HG02981 (cell line): ENCODE data around the gene ACTN3.
"Not testable (repeated sequence)": the region's sequence is repeated elsewhere in the genome, so short reads cannot be mapped to it uniquely, and the experiment has no call there.

Experiments
- ATAC-seq: cut with Tn5 transposase; IDR thresholded peaks from one replicate; pipeline ENCODE4 v1.9.1; 2021; ENCODE audit warnings: mild to moderate bottlenecking, moderate library complexity; ENCODE audit not compliant: unreplicated experiment

ACTN3 gene

GRCh38 chr11:66543263-66544107 lies 3.2 kb upstream of the ACTN3 start:
- ATAC-seq: no peak

DNA sequence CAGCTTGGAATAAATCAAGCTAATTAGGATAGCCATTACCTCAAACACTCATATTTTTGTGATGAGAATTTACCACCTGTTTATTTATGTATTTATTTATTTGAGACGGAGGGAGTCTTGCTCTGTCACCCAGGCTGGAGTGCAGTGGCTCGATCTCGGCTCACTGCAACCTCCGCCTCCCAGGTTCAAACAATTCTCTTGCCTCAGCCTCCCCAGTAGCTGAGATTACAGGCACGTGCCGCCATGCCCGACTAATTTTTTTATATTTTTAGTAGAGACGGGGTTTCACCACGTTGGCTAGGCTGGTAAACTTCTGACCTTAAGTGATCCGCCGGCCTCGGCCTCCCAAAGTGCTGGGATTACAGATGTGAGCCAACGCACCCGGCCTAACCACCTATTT lies 1.8 kb upstream of the ACTN3 start:
- ATAC-seq: not testable (repeated sequence)

DNA sequence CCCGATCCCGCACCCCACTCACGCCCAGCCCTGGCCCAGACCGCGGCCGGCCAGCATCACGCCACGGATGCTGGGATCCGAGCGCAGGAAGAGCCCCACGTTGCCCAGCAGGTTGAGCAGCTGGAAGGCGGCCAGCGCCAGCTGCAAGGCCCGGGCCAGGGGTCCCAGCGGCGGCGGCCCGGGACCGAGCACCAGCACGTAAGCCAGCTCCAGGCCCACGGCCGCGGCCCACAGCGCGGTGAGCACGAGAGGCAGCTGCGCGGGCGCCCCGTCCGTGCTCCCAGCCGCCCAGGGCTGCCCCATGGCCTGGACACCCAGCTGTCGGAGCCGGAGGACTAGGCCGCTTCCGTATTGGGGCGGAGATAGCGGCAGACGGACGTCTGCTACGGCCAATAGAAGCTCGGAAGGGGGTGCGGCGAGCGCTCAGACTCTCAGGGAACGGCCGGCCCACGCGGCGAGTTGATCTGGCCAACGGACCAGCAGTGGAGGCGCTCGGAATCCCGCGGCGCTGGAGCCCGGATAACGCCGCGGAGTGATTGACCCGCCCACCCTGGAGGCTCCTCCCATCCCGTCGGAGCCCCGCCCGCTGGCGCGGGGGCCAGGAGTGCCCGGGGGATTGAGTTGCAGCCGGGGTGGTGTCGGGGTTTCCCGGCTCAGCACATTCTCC lies 869 bp upstream of the ACTN3 start, which contains the start of gene ZDHHC24:
Gene ZDHHC24, minus strand, starts transcription at position 348 of the 667 bp plus-strand sequence. Its CDS starts 45 bp downstream, at position 303.
- ATAC-seq: peak; percentile 78

DNA sequence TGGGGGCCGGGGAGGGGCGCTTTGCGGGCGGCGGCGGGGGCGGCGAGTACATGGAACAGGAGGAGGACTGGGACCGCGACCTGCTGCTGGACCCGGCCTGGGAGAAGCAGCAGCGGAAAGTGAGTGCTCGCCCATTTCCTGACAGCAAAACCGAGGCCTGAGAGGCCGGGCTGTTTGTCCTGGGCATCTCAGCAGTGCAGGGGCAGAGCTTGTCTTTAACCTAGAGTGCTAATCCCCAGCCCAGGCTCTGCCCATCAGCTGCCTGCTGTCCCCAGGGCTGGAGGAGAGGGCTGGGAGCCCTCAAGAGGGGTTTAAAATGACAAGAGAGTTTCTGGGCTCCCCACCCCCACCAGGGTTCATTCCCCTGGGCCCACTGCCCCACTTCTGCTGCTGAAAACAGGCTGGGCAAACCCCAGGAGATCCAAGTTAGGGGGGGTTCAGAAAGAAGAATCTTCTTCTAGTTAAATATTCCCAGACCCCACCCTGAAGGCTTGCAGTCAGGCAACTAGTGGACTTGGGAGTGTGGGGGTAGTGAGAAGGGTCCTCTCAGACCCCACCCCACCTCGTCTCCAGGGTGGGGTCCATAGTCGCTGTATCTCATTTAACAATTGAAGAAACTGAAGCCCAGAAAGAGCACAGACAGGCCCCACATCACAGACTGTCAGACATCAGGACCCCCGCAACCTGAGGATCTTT lies 411 bp downstream of the ACTN3 start:
- no peak for ATAC-seq

- no peak for ATAC-seq
Measured at GRCh38 chr11:66547662-66548009, 933 bp downstream of the ACTN3 start.

DNA sequence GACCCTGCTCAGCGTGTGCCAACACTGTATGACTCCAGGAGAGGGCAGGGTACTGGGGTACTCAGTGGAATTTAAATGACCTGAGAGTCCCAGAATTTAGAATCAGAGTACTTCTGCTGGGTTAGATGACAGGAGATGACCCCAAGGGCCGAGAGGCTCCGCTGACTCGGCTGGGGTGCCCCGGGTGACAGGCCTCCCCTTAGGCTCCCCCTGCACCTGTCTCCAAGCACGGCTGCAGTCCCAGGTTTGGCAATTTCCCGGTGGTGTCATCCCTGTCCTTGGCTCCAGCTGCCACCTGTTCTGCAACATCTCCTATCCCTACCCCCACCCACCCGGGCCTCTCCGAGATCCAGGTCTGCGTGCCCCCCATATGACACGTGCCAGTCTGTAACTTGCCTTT lies 1.3 kb downstream of the ACTN3 start:
- no peak for ATAC-seq

GRCh38 chr11:66548774-66549630 lies 2.3 kb downstream of the ACTN3 start:
- ATAC-seq: no peak

DNA sequence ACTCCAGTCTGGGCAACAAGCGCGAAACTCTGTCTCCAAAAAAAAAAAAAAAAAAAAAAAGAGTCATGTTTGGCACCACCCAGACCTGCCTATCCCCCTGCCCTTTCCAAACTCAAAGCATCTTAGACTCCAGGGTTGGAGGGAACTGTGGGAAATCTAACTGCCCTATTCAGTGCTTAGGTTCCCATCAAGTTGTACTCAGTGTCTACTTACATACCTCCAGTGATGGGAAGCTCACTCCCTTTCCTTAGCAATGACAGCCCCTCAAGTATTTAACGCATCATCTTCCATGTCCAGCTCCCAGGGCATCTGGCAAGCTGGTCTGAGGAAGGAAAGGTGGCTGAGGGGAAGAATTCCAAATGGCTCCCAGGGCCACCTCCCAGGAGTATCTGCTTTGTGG lies 3.0 kb downstream of the ACTN3 start:
- ATAC-seq: no peak

GRCh38 chr11:66550887-66551286 lies 4.2 kb downstream of the ACTN3 start:
- ATAC-seq: no peak

DNA sequence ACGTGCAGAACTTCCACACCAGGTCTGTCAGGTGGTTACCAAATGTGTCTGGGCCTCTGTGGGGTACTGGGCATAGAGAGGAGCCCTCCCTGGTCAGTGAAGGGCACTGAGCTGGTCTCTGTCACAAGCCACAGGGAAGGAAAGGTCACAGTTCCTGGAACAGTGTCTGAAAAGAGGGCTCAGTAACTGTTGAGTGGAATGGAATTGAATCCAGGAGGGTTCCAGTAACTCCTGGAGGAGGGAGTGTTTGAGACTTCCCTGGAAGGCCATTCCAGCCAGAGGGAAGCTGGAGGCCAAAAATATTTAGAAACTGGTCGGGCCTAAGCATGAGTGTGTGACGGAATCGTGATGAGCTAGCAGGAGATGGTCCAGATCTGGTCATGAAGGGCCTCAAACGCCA lies 7.9 kb downstream of the ACTN3 start:
- no peak for ATAC-seq

GRCh38 chr11:66555416-66555815 lies 8.7 kb downstream of the ACTN3 start:
- ATAC-seq: no peak

- no peak for ATAC-seq
Measured at GRCh38 chr11:66556086-66556485, 9.4 kb downstream of the ACTN3 start.

- no peak for ATAC-seq
Measured at GRCh38 chr11:66557733-66558326, 11.1 kb downstream of the ACTN3 start.

DNA sequence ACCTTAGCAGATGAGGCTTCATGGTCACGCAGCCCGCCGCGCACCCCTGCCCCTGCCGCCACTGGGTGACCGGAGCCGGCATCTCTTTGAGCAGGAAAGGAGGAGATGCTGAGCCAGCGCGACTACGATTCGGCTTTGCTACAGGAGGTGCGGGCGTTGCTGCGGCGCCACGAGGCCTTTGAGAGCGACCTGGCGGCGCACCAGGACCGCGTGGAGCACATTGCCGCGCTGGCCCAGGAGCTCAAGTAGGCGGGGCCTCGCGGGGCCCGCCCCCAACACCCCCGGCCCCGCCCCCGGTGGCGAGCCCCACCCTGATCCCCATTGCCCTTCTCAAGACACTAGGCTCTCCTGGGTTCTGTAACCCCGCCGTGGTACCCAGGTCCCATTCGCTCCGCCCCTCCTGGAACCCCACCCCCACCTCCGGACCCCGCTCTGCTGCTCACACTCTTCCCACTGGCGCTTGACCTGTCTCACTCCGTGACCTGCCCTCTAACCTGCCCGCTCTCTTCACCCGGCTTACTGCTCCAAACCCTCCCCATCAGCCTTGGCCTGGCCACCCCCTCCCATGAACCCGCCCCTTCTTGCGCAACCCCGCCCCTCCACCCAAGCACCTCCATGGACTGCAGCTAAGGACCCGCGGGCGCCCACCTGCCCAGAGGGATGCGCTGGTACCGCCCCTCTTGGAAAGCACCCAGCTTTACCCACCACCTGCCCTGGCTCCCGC lies 12.6 kb downstream of the ACTN3 start:
- no peak for ATAC-seq

DNA sequence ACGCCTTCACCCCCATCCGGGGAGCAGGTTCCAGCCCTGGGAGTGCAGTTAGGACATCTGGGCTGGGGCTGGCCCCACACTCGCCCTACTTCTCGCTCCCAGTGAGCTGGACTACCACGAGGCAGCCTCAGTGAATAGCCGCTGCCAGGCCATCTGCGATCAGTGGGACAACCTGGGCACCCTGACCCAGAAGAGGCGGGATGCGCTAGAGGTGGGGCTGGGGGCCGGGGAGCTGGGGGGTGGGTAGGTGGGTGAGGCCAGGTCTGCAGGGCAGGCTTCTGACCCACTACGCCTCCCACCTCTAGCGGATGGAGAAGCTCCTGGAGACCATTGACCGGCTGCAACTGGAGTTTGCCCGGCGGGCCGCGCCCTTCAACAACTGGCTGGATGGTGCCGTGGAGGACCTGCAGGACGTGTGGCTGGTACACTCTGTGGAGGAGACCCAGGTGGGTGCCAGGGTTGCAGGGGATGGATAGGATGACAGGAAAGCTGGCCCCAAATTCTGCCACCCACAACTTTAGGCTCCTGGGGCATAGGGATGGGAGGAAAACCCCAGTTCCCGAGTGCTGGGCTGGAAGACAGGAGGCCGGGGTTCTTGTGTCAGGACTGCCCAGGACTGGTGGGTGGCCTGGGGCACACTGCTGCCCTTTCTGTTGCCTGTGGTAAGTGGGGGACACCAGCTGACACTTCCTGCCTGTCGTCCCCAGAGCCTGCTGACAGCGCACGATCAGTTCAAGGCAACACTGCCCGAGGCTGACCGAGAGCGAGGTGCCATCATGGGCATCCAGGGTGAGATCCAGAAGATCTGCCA lies 13.4 kb downstream of the ACTN3 start:
- ATAC-seq: no peak

DNA sequence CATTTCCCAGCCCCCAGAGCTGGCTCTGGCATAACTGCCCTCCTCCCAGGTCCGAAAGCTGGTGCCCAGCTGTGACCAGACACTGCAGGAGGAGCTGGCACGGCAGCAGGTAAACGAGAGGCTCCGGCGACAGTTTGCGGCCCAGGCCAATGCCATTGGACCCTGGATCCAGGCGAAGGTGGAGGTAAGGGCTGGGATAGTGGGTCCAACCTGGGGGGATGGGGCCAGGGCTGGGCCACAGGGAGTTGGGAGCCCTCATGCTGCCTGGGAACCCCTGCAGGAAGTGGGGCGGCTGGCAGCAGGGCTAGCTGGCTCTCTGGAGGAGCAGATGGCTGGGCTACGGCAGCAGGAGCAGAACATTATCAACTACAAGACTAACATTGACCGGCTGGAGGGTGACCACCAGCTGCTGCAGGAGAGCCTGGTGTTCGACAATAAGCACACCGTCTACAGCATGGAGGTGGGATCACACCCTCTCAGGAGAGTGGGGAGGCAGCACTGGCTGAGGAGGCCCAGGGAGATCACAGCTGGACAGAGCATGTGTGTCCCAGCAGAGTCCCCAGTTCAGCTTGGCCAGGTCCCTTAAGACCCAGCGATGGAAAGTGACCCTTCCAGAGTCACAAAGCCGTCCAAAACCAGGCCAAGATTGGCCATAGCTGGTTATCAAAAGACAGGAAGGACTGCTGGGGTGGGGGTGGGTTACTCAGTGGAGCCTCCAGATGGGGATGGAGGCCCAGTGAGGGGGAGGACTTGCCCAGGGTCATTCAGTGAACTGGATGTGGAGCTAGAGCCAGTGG lies 14.7 kb downstream of the ACTN3 start:
- ATAC-seq: no peak

DNA sequence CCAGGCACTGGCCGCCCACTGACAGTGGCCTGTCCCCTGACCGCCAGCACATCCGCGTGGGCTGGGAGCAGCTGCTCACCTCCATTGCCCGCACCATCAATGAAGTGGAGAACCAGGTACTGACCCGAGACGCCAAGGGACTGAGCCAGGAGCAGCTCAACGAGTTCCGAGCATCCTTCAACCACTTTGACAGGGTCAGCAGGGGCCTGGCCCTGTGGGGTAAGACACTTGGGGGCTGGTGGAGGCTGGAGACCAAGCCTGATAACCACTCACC lies 15.2 kb downstream of the ACTN3 start:
- ATAC-seq: no peak

DNA sequence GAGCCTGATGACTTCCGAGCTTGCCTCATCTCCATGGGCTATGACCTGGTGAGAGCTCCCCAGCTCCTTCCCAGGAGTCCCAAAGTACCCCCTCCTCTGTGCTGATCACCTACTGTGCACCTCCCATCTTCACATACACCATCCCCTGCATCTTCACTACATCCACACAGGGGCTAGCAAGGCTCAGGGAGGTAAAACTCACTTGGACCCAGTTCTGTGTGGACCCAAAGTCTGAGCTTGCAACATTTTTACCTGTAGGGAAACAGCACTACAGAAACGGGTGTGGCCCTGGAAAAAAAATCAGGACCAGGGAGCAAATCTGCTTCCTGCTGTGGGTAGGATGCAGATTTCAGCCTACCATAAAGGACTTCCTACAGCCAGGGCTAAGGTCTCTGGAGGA lies 15.6 kb downstream of the ACTN3 start:
- no peak for ATAC-seq
